ENCODE data around the gene LTBP3.

Gene LTBP3

DNA sequence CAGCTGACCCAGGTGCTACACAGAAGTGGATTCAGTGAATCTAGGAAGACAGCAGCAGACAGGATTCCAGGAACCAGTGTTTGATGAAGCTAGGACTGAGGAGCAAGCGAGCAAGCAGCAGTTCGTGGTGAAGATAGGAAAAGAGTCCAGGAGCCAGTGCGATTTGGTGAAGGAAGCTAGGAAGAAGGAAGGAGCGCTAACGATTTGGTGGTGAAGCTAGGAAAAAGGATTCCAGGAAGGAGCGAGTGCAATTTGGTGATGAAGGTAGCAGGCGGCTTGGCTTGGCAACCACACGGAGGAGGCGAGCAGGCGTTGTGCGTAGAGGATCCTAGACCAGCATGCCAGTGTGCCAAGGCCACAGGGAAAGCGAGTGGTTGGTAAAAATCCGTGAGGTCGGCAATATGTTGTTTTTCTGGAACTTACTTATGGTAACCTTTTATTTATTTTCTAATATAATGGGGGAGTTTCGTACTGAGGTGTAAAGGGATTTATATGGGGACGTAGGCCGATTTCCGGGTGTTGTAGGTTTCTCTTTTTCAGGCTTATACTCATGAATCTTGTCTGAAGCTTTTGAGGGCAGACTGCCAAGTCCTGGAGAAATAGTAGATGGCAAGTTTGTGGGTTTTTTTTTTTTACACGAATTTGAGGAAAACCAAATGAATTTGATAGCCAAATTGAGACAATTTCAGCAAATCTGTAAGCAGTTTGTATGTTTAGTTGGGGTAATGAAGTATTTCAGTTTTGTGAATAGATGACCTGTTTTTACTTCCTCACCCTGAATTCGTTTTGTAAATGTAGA, 57.6 kb downstream of the LTBP3 start:
- H3K4me3 ChIP-seq (ENCODE audit: control insufficient read depth, low read depth, low read length), result peak overlapping the region; percentile 91
- TF ChIP-seq CTCF (conservative IDR thresholded peaks at IDR 0.05; ENCODE audit: control insufficient read depth, insufficient read depth, low read depth, low read length), result no peak
- peak; percentile 54 for DNase-seq (ENCODE audit: low read depth)

DNA sequence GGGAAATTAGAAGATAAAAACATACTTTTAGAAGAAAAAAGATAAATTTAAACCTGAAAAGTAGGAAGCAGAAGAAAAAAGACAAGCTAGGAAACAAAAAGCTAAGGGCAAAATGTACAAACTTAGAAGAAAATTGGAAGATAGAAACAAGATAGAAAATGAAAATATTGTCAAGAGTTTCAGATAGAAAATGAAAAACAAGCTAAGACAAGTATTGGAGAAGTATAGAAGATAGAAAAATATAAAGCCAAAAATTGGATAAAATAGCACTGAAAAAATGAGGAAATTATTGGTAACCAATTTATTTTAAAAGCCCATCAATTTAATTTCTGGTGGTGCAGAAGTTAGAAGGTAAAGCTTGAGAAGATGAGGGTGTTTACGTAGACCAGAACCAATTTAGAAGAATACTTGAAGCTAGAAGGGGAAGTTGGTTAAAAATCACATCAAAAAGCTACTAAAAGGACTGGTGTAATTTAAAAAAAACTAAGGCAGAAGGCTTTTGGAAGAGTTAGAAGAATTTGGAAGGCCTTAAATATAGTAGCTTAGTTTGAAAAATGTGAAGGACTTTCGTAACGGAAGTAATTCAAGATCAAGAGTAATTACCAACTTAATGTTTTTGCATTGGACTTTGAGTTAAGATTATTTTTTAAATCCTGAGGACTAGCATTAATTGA, 58.3 kb downstream of the LTBP3 start:
- TF ChIP-seq CTCF (conservative IDR thresholded peaks at IDR 0.05; ENCODE audit: control insufficient read depth, insufficient read depth, low read depth, low read length), result no peak
- peak overlapping the region; percentile 91 for H3K4me3 ChIP-seq (ENCODE audit: control insufficient read depth, low read depth, low read length)
- peak; percentile 44 for DNase-seq (ENCODE audit: low read depth)

GRCh38 chr11:65498977-65499712, 59.0 kb downstream of the LTBP3 start, which contains the start of gene MALAT1:
Gene MALAT1, plus strand, starts transcription at chr11:65499045.
- TF ChIP-seq CTCF (conservative IDR thresholded peaks at IDR 0.05; ENCODE audit: control insufficient read depth, insufficient read depth, low read depth, low read length), result no peak

GRCh38 chr11:65498727-65498976, 59.5 kb downstream of the LTBP3 start:
- DNase-seq (ENCODE audit: low read depth), result no peak
- peak overlapping the region; percentile 91 for H3K4me3 ChIP-seq (ENCODE audit: control insufficient read depth, low read depth, low read length)
- no peak for TF ChIP-seq CTCF (conservative IDR thresholded peaks at IDR 0.05; ENCODE audit: control insufficient read depth, insufficient read depth, low read depth, low read length)

More at GRCh38 chr11:65498977-65499712, 59.0 kb downstream of the LTBP3 start, which contains the start of gene MALAT1:
- peak within 1 kb of the TSS; percentile 91 for H3K4me3 ChIP-seq (ENCODE audit: control insufficient read depth, low read depth, low read length)
- DNase-seq (ENCODE audit: low read depth), result peak; percentile 93

GRCh38 chr11:65498042-65498726, 60.0 kb downstream of the LTBP3 start:
- peak overlapping the region; percentile 91 for H3K4me3 ChIP-seq (ENCODE audit: control insufficient read depth, low read depth, low read length)
- TF ChIP-seq CTCF (conservative IDR thresholded peaks at IDR 0.05; ENCODE audit: control insufficient read depth, insufficient read depth, low read depth, low read length), result no peak
- peak; percentile 75 for DNase-seq (ENCODE audit: low read depth)
